GM21723 (cell line): ENCODE measurements around the gene MAGEF1.

Experiments used
- ATAC-seq: cut with Tn5 transposase; IDR thresholded peaks from one replicate; pipeline ENCODE4 v1.9.1; 2021; ENCODE audit warnings: mild to moderate bottlenecking, moderate library complexity; ENCODE audit not compliant: unreplicated experiment

MAGEF1 gene

GRCh38 chr3:184725176-184725719, 13.4 kb upstream of the MAGEF1 start:
- no peak for ATAC-seq

GRCh38 chr3:184724699-184725098, 12.8 kb upstream of the MAGEF1 start:
- no peak for ATAC-seq

DNA sequence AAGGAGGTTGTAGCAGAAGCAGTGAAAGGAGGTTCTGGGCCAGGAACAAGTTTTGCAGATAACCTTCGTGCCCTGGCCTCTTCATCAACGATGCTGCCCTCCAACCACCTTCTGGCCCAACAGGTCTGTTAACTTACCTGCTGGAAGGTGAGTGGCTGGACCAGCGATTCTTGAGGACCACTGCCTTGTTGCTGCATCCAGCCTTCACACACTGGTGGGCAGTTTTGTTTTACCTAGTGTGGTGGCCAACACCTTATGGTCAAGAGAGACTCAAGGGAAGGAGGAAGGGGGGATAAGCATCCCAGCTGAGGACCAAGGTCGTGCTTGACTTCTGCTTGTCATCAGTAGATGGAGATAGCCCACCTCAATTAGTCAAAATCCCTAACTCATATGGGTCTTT, 7.8 kb upstream of the MAGEF1 start:
- ATAC-seq = no peak

GRCh38 chr3:184718431-184718830, 6.6 kb upstream of the MAGEF1 start:
- ATAC-seq = no peak

GRCh38 chr3:184717399-184717983, 5.6 kb upstream of the MAGEF1 start:
- no peak for ATAC-seq

GRCh38 chr3:184716622-184717398, 4.9 kb upstream of the MAGEF1 start:
- no peak for ATAC-seq

- ATAC-seq = no peak
These were observed 4.2 kb upstream of the MAGEF1 start for GRCh38 chr3:184715943-184716621.

- no peak for ATAC-seq
These were observed 1.7 kb upstream of the MAGEF1 start for GRCh38 chr3:184713521-184713920.

GRCh38 chr3:184713040-184713355, 1.1 kb upstream of the MAGEF1 start:
- ATAC-seq = no peak

DNA sequence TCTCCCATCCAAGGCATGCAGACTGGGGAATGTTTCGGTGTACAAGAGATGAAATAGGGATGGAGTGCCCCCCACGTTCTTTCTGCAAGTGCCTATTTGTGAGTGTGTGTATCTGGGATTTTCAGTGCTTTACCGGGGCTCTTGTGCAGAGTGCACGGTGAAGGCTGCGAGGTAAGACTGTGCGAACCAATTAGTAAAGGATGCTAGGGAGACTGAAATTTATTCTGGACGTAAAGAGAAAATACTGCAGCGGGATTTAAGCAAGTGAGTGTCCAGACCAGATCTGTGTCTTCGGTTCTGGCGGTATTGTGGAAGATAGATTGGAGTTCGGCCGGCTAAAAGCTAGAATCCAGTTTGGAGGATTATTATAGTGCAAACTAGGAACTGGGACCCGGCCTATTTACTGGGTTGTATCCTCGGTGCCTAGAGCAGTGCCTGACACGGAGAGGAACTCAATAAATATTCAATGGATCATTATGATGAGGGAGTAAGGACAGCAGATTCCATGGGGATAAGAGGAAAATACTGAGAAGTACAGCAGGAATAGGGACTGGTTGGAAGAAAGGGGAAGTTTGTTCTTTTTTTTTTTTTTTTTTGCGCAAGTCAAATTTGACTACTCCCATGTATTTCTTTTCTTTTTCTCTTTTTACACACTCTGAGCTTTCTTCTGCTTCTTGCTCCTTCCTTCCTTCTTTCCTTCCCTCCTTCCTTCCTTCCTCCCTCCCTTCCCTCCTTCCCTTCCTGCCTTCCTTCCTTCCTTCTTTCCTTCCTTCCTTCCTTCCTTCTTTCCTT, 580 bp upstream of the MAGEF1 start:
- peak; percentile 38 for ATAC-seq

DNA sequence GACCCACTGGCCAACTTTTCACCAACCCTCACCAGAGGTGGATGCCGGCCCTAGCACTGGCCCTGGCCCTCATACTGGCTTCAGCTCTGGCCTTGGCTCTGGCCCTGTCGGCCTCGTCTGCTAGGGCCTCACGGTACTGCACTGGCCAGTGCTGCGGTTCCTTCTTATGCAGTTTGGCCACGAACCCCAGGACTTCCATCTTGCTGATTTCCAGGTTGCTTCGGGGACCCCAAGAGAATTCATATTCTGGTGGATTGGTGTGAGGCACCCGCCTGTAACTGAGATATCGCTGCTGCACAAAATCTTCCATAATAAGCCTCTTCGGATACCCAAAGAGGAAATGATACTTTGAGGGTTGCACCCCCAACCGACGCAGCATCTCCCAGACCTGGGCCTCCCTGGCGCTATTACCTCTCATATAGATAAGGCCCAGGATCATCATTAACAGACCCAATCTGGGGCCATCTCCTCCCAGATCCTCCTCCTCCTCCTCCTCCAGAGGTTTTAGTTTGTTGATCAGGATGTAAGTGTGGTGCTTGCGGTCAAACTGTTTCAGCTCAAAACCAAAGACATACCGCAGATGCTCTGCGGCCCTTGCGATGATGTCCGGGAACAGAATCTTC, 883 bp downstream of the MAGEF1 start:
- ATAC-seq = peak; percentile 57

GRCh38 chr3:184703657-184704056, 8.2 kb downstream of the MAGEF1 start:
- ATAC-seq = no peak

- ATAC-seq = no peak
These were observed 11.1 kb downstream of the MAGEF1 start for GRCh38 chr3:184700759-184701158.

GRCh38 chr3:184697845-184698244, 14.0 kb downstream of the MAGEF1 start:
- ATAC-seq = no peak

GRCh38 chr3:184696697-184697096, 15.2 kb downstream of the MAGEF1 start:
- no peak for ATAC-seq

- no peak for ATAC-seq
These were observed 17.1 kb downstream of the MAGEF1 start for GRCh38 chr3:184694716-184695115.

DNA sequence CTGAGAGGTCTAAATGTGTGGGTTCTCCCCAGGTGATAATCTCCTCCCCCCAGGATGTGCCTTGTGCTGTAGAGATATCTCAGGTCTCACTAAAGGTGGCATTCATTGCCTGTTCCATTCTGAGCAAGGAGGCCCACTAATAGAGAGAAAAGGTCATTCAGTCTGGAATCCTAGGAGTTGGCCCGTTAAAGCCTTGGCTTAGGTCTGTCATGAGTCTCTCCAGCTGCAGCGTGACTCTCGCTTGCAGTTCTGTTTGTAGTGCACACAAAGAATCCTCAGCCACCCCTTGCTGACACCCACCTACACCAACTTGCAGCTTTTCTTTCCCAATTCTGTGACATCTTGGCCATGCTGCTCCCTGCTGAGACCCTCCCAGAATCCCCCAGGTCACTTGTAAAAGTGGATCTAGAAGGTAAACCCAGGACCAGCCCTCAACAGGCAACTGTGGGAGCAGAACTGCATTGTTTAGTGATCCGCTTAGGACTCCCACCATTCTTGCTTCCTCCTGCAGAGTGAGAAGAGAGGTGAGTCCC, 17.7 kb downstream of the MAGEF1 start:
- ATAC-seq = no peak

- no peak for ATAC-seq
These were observed 18.6 kb downstream of the MAGEF1 start for GRCh38 chr3:184693011-184693975.
